PC-3 (cell line): ENCODE measurements around the gene TCERG1L. TPM values are rescaled to one million over a fixed set of nuclear protein-coding genes. Genes with fewer than 3 reads are reported as not detected.

Source experiments
- ATAC-seq: fragments of 200-7000 bp; cut with Tn5 transposase; 2 replicates; pipeline ENCODE4 v1.9.1; 2020; ENCODE audit warnings: mild to moderate bottlenecking, moderate library complexity
- BruUV-seq: library from RNA; stranded (reverse); fragments of 400-500 nt; replicated peaks from 2 replicates; lab custom pipeline; 2021; lab: Mats Ljungman, UMichigan
- CTCF ChIA-PET: fragments of 300-600 bp; sonication (Branson Sonifier 250); formaldehyde crosslinking; loops from one replicate; lab custom pipeline; 2022; ENCODE audit warnings: antibody characterized with exemption; lab: Charles Lee
- POLR2A ChIA-PET: fragments of 300-600 bp; sonication (Branson Sonifier 250); formaldehyde crosslinking; loops from one replicate; lab custom pipeline; 2022; ENCODE audit warnings: antibody characterized with exemption; ENCODE audit not compliant: unreplicated experiment; lab: Charles Lee
- DNase-seq: peaks from one replicate; pipeline ENCODE4 v3.0.0-alpha.2; 2015
- H2AFZ ChIP-seq: fragments of 300-600 bp; sonication (generic); 2 replicates; pipeline ENCODE4 v1.6.0; 2016; ENCODE audit warnings: antibody characterized with exemption, low read length
- H3F3A ChIP-seq: fragments of 300-600 bp; sonication (generic); one replicate; pipeline ENCODE4 v1.6.0; 2017; ENCODE audit warnings: antibody characterized with exemption, low read length, control low read depth, mild to moderate bottlenecking; ENCODE audit not compliant: unreplicated experiment
- H3K27ac ChIP-seq: fragments of 300-600 bp; sonication (generic); 2 replicates; pipeline ENCODE4 v1.5.1; 2016; ENCODE audit warnings: mild to moderate bottlenecking, low read length
- H3K27me3 ChIP-seq: fragments of 300-600 bp; sonication (generic); 2 replicates; pipeline ENCODE4 v1.6.1; 2016; ENCODE audit warnings: low read length, mixed read lengths
- H3K36me3 ChIP-seq: fragments of 300-600 bp; sonication (generic); 2 replicates; pipeline ENCODE4 v1.6.1; 2016; ENCODE audit warnings: low read depth, mixed run types, low read length, mixed read lengths
- H3K4me1 ChIP-seq: fragments of 300-600 bp; sonication (generic); 2 replicates; pipeline ENCODE4 v1.5.1; 2016; ENCODE audit warnings: low read length; ENCODE audit not compliant: insufficient read depth
- H3K4me2 ChIP-seq: fragments of 300-600 bp; sonication (generic); 2 replicates; pipeline ENCODE4 v1.6.0; 2016; ENCODE audit warnings: low read length
- H3K4me3 ChIP-seq: fragments of 300-600 bp; sonication (generic); 2 replicates; pipeline ENCODE4 v1.5.1; 2016; ENCODE audit warnings: mild to moderate bottlenecking, low read length, mixed read lengths
- H3K79me2 ChIP-seq: fragments of 300-600 bp; sonication (generic); 2 replicates; pipeline ENCODE4 v1.6.1; 2017; ENCODE audit warnings: low read length, mixed read lengths
- H3K9ac ChIP-seq: fragments of 300-600 bp; sonication (generic); 2 replicates; pipeline ENCODE4 v1.6.0; 2016; ENCODE audit warnings: mild to moderate bottlenecking, low read length
- H3K9me2 ChIP-seq: fragments of 300-600 bp; sonication (generic); replicated peaks from 2 replicates; pipeline ENCODE4 v1.6.1; 2016; ENCODE audit warnings: mixed run types, low read length, mixed read lengths
- H3K9me3 ChIP-seq: fragments of 300-600 bp; sonication (generic); 2 replicates; pipeline ENCODE4 v1.6.1; 2016; ENCODE audit warnings: low read length, mixed read lengths
- H4K20me1 ChIP-seq: fragments of 300-600 bp; sonication (generic); 2 replicates; pipeline ENCODE4 v1.6.1; 2016; ENCODE audit warnings: low read length, mixed read lengths
- EZH2 ChIP-seq: fragments of 300-600 bp; sonication (generic); IDR thresholded peaks from one replicate; pipeline ENCODE4 v1.6.1; 2017; ENCODE audit warnings: antibody characterized with exemption, mild to moderate bottlenecking, low read length; ENCODE audit not compliant: unreplicated experiment
- EZH2phosphoT487 ChIP-seq: fragments of 300-600 bp; sonication (generic); IDR thresholded peaks from 2 replicates; pipeline ENCODE4 v1.6.1; 2018; ENCODE audit warnings: mild to moderate bottlenecking, antibody characterized with exemption, low read length, borderline replicate concordance
- intact Hi-C: fragments of 100-400 bp; cut with micrococcal nuclease; formaldehyde crosslinking; loops from 2 replicates; pipeline ENCODE4 v1.9.0; 2023
- total RNA-seq: library from RNA; depleted of rRNA; stranded (reverse); fragments of >200 nt; gene quantifications from 2 replicates; pipeline ENCODE4 v1.2.3, GENCODE V29; 2014
- TF ChIP-seq, protein P1 (sequence below): fragments of 300-600 bp; sonication (generic); conservative IDR thresholded peaks from 2 replicates; pipeline ENCODE4 v1.5.1; 2017; ENCODE audit warnings: antibody characterized with exemption, low read depth, mild to moderate bottlenecking, low read length

The TCERG1L gene
- total RNA-seq, 1 experiment from 2014 or later = not detected

DNA sequence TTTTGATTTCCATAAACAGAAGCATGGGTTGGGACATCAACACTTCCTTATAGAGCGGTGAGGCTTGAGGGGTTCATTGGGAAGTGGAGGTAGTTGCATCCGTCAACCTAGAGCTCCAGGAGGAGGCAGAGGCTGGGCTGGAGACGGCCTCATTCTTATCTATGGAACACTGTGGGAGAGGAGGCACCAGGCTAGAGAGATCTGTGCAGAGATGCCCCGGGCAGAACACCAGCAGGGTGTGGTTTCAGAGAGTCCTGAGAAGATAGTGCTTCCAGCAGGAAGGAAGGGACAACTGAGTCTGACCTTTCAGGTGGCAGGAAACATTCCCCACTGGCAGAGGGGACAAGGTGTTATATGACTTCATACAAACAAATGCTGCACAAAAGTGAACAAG lies 56.7 kb downstream of the TCERG1L start:
- no peaks in the 10 kb centered on the region for H3K9me3 ChIP-seq
- H3K9ac ChIP-seq = no peak overlapping the region
- H3K27me3 ChIP-seq = no peaks in the 10 kb centered on the region
- H3K4me3 ChIP-seq = no peak overlapping the region
- H3K36me3 ChIP-seq = no peaks in the 10 kb centered on the region
- ChIA-PET CTCF (no interaction called here), POLR2A (no interaction called here)
- intact Hi-C loops = no loop called here
- H3K4me2 ChIP-seq = no peak overlapping the region
- no peak overlapping the region for H3K27ac ChIP-seq
- no peaks in the 10 kb centered on the region for H3K4me1 ChIP-seq
- no TSS peak for BruUV-seq
- DNase-seq (no peak), ATAC-seq (no peak)
- no peaks in the 10 kb centered on the region for H3K79me2 ChIP-seq
- H2AFZ ChIP-seq = no peak overlapping the region
- TF ChIP-seq EZH2 (no peak), EZH2phosphoT487 (no peak)
- TF ChIP-seq, protein P1, sequence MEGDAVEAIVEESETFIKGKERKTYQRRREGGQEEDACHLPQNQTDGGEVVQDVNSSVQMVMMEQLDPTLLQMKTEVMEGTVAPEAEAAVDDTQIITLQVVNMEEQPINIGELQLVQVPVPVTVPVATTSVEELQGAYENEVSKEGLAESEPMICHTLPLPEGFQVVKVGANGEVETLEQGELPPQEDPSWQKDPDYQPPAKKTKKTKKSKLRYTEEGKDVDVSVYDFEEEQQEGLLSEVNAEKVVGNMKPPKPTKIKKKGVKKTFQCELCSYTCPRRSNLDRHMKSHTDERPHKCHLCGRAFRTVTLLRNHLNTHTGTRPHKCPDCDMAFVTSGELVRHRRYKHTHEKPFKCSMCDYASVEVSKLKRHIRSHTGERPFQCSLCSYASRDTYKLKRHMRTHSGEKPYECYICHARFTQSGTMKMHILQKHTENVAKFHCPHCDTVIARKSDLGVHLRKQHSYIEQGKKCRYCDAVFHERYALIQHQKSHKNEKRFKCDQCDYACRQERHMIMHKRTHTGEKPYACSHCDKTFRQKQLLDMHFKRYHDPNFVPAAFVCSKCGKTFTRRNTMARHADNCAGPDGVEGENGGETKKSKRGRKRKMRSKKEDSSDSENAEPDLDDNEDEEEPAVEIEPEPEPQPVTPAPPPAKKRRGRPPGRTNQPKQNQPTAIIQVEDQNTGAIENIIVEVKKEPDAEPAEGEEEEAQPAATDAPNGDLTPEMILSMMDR = no peak
- H4K20me1 ChIP-seq = no peaks in the 10 kb centered on the region
- no peaks in the 10 kb centered on the region for H3F3A ChIP-seq
- no peaks in the 10 kb centered on the region for H3K9me2 ChIP-seq

GRCh38 chr10:131253931-131254858 lies 57.3 kb downstream of the TCERG1L start:
- Histone ChIP-seq H3F3A (no peaks in the 10 kb centered on the region), H3K4me2 (no peak overlapping the region), H3K9me3 (no peaks in the 10 kb centered on the region), H3K4me3 (no peak overlapping the region), H3K36me3 (no peaks in the 10 kb centered on the region), H3K4me1 (no peaks in the 10 kb centered on the region), H3K79me2 (no peaks in the 10 kb centered on the region), H2AFZ (no peak overlapping the region), H4K20me1 (no peaks in the 10 kb centered on the region), H3K27ac (no peak overlapping the region), H3K9ac (no peak overlapping the region), H3K9me2 (no peaks in the 10 kb centered on the region), H3K27me3 (no peaks in the 10 kb centered on the region)
- intact Hi-C loops = no loop called here
- BruUV-seq = no TSS peak
- ChIA-PET POLR2A (no interaction called here), CTCF (no interaction called here)
- no peak for ATAC-seq
- no peak for TF ChIP-seq EZH2
- no peak for TF ChIP-seq EZH2phosphoT487
- TF ChIP-seq, protein P1 = no peak
- no peak for DNase-seq
